SKM-1 treated with dmso at 0.1 percent for 144 hours (cell line): ENCODE data around the gene CLCN7.

Experiments
- DNase-seq: peaks from one replicate; lab custom pipeline; 2025; ENCODE audit not compliant: unreplicated experiment; lab: John Stamatoyannopoulos, UW

CLCN7 gene

GRCh38 chr16:1474796-1475551 is at the start of gene CLCN7:
Gene CLCN7, minus strand, starts transcription at chr16:1475028. Its CDS starts 54 bp downstream, at chr16:1474974.
- peak; percentile 60 for DNase-seq

- DNase-seq: no peak
Measured at GRCh38 chr16:1524366-1524765, 49.5 kb upstream of the CLCN7 start.

GRCh38 chr16:1523581-1524245 is 48.9 kb upstream of the CLCN7 start:
- DNase-seq: no peak

- DNase-seq: no peak
Measured at GRCh38 chr16:1520461-1520860, 45.6 kb upstream of the CLCN7 start.

GRCh38 chr16:1519831-1520230 is 45.0 kb upstream of the CLCN7 start:
- no peak for DNase-seq

GRCh38 chr16:1518626-1519135 is 43.9 kb upstream of the CLCN7 start:
- DNase-seq: no peak

GRCh38 chr16:1514507-1514906 is 39.7 kb upstream of the CLCN7 start:
- no peak for DNase-seq

- DNase-seq: no peak
Measured at GRCh38 chr16:1512774-1513173, 37.9 kb upstream of the CLCN7 start.

GRCh38 chr16:1511662-1512569 is 37.1 kb upstream of the CLCN7 start:
- DNase-seq: no peak

GRCh38 chr16:1510941-1511351 is 36.1 kb upstream of the CLCN7 start:
- DNase-seq: no peak

GRCh38 chr16:1510272-1510671 is 35.4 kb upstream of the CLCN7 start:
- no peak for DNase-seq

- DNase-seq: no peak
Measured at GRCh38 chr16:1509307-1510221, 34.7 kb upstream of the CLCN7 start.

- no peak for DNase-seq
Measured at GRCh38 chr16:1508494-1509187, 33.8 kb upstream of the CLCN7 start.

- no peak for DNase-seq
Measured at GRCh38 chr16:1506494-1507213, 31.8 kb upstream of the CLCN7 start.

- DNase-seq: no peak
Measured at GRCh38 chr16:1505912-1506311, 31.1 kb upstream of the CLCN7 start.

GRCh38 chr16:1505073-1505844 is 30.4 kb upstream of the CLCN7 start:
- no peak for DNase-seq

GRCh38 chr16:1503110-1503955 is 28.5 kb upstream of the CLCN7 start:
- no peak for DNase-seq
